ENCODE results near the gene PWP2.
"Not testable (repeated sequence)": the region's sequence is repeated elsewhere in the genome, so short reads cannot be mapped to it uniquely, and the experiment has no call there.

- not testable (repeated sequence) for TF ChIP-seq POLR2AphosphoS5 (IDR thresholded peaks at IDR 0.05; ENCODE audit: low read length); USF2 (IDR thresholded peaks at IDR 0.05; ENCODE audit: borderline replicate concordance, low read depth, low read length); CTCF (IDR thresholded peaks at IDR 0.05 in 2 of 3, conservative IDR thresholded peaks at IDR 0.05 in 1 of 3; ENCODE audit: control insufficient read depth in 2 of 3, extremely low read depth in 1 of 3, insufficient read depth in 1 of 3, low read depth in 3 of 3, low read length in 3 of 3); NFYA (IDR thresholded peaks at IDR 0.05; ENCODE audit: borderline replicate concordance, low read depth, low read length); NFXL1 (IDR thresholded peaks at IDR 0.05; ENCODE audit: borderline replicate concordance); BHLHE40 (IDR thresholded peaks at IDR 0.05; ENCODE audit: borderline replicate concordance in 1 of 2, low read depth in 2 of 2, low read length in 1 of 2); CBX3 (IDR thresholded peaks at IDR 0.05; ENCODE audit: borderline replicate concordance, low read depth); STAT3 (IDR thresholded peaks at IDR 0.05; ENCODE audit: low read depth, low read length)
- TF ChIP-seq, protein P1, sequence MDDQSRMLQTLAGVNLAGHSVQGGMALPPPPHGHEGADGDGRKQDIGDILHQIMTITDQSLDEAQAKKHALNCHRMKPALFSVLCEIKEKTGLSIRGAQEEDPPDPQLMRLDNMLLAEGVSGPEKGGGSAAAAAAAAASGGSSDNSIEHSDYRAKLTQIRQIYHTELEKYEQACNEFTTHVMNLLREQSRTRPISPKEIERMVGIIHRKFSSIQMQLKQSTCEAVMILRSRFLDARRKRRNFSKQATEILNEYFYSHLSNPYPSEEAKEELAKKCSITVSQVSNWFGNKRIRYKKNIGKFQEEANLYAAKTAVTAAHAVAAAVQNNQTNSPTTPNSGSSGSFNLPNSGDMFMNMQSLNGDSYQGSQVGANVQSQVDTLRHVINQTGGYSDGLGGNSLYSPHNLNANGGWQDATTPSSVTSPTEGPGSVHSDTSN (IDR thresholded peaks at IDR 0.05; ENCODE audit: insufficient replicate concordance, low read depth, low read length), result not testable (repeated sequence)
Measured at GRCh38 chr21:44113702-44114371, 6.6 kb downstream of the PWP2 start.
